ENCODE measurements around the gene ECE1.
"Not testable (repeated sequence)": the region's sequence is repeated elsewhere in the genome, so short reads cannot be mapped to it uniquely, and the experiment has no call there.

ECE1 gene

DNA sequence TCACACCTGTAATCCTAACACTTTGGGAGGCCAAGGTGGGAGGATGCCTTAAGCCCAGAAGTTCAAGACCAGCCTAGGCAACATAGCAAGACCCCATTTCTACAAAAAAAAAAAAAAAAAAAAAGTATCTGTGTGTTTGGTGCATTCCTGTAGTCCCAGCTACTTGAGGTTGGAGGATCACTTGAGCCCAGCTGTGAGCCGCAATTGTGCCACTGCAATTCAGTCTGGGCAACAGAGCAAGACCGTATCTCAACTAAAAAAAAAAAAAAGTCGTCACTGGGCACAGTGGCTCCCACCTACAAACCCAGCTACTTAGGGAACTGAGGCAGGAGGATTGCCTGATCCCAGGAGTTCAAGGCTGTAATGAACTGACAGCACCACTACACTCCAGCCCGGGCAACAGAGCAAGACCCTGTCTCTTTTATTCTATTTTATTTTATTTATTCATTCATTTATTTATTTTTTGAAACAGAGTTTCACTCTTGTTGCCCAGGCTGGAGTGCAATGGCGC, 105.0 kb downstream of the ECE1 start:
- no peak for DNase-seq (ENCODE audit: low read depth in 2 of 2)

DNA sequence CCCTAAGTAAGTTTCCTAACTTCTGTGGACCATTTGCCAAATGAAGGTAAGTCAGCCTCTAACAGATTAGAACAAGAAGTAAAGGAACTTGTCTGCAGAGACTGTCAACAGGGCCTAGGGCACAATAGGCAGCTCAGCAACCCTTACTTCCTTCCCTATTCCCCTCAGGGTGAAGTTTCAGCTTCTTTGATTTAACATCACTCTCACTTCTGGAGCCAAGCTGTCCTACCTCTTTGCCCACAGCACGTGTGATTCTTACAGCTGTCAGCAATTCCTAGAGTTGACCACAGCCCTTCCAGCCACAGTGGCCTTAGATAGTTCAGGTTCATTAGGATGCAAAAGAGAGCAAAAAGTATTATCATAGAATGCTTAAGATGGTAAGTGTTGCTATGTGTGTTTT, 106.0 kb downstream of the ECE1 start:
- DNase-seq (ENCODE audit: low read depth in 2 of 2) = no peak

DNA sequence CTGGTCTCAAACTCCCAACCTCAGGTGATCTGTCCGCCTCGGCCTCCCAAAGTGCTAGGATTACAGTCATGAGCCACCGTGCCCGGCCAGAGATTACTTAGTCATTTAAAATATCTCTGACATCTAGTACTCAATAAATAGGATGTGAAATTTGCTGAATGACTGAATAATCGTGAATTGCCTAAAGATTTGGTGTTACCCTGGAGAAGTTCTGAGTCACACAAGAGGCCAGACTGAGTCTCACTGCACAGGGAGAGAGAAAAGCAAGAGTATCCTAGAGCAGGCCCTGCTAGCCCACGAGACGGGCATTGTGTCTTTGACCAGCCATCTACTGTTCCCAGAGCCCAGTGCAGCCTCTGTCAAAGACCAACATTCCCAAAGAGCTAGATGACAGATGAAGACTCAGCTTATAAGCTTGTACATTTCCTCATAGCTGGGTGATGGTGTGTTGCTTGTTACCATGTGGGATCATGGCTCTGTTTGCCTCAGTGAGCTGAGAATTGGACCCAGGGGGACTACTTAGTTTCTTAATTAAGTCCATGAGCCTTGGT, 108.0 kb downstream of the ECE1 start:
- no peak for DNase-seq (ENCODE audit: low read depth in 2 of 2)

DNA sequence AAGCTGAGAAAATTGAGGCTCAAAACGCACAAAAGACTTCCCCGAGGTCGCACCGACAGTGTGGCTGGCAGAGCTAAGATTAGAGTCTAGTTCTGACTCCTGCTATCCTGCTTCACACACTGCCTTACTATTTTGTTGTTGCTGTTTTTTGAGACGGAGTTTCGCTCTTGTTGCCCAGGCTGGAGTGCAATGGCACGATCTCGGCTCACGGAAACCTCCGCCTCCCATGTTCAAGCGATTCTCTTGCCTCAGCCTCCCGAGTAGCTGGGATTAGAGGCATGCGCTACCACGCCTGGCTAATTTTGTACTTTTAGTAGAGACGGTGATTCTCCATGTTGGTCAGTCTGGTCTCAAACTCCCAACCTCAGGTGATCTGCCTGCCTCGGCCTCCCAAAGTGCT, 112.0 kb downstream of the ECE1 start:
- not testable (repeated sequence) for DNase-seq (ENCODE audit: low read depth in 2 of 2)

DNA sequence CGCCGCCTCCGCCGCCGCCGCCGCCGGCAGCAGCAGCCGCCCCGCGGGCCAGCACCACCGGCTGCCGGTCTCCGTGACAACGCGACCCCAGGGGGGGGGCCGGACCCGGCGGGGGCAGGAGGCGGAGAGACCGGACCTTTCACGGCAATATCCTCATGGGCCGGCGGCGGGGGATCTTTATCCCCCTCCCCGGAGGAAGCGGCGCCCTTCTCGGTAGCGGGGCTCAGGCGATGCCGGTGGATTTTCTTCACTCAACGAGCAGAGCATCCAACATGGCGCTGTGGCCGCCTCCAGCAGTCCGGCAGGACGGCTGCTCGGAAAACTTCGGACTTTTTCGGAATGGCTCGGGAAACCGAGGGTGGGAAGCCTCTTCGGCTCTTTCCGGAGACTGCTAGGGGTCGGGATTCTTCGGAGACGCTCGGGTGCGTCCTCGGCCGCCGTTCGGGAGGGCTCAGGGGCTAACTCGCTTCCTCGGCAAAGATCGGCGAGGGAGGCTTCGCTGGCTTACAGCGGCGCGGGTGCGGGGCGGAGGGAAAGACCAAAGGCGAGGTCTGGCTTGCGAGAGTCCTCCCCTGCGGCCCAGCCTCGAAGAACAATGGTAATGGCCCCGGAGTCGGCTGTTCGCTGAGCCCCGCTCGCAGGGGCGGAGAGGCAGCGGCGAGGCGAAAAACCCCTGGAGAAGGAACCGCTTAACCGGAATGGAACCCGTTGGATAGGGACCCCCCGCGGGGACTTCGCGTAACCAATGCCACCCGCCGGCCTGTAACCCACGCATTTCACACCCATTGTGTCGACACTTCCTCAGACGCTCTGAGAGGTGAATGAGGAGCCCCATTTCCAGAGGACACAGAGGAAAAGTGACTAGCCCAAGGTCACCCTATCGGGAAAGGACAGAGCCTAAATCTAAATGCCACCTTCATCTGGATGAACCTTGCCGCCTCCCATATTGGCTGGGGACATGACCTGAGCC, 113.4 kb downstream of the ECE1 start, which contains the start of gene EIF4G3:
TSS of gene EIF4G3 (minus strand) at position 312 of the 970 bp plus-strand sequence. CDS start 174,155 bp downstream, outside the sequence.
- DNase-seq (ENCODE audit: low read depth in 2 of 2) = peak; percentile 100

DNA sequence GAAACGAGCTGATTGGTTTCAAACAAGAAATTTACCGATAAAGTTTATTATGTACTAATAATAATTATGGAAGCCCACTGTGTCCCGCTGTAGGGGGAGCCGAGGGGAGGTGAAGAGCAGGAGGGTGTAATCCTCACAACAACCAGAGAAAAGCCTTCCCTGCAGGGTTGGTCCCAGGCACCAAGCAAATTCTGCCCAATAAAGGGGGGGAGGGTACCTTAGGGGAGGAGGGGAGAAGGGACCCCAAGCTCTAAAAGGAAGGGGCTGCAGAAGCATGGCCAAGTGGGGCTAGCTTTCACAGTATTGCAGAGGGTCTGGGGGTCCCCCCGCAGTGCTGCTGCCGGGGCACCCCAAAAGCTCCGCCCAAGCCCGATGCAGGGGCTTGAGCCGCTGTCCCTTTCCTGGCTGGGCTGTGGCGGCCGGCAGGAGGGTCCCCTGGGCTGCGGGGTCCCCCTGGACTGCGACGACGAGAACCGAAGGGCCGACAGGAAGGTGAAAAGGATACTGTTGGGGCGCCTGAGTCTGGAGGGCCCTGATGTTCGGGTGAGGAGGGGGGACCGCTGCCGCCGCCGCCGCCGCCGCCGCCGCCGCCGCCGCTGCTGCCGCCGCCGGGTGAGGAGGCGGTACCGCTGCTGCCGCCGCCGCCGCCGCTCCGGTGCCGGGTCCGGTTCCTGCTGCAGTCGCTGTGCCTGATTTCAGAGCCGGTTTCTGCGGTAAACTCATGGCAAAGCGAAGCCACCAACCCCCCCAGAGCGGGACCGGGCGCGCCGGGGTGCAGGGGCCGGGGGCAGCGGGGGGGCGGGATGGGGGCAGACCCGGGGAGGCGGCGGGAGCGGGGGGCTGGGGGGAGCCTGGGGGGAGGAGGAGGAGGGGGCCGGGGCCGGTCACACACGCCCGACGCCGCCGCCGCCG, 114.3 kb downstream of the ECE1 start:
- DNase-seq (ENCODE audit: low read depth in 2 of 2) = peak in 1 of 2 donors; percentile 10

DNA sequence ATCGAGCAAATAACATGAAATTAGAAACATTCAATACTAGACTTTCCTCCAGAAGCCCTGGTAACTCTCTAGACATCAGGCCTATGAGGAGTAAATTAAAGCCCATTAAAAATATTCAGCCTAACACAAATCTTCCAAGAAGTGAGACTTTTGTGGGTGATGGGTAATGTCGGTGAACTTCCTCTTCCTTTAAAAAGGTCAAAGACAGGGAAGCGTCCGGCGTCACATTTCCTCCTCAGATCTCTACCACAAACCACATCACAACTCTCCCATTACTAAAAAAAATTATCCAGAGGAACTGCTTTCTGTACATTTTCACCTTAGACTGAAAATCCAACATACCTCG, 115.0 kb downstream of the ECE1 start:
- DNase-seq (ENCODE audit: low read depth in 2 of 2) = no peak

DNA sequence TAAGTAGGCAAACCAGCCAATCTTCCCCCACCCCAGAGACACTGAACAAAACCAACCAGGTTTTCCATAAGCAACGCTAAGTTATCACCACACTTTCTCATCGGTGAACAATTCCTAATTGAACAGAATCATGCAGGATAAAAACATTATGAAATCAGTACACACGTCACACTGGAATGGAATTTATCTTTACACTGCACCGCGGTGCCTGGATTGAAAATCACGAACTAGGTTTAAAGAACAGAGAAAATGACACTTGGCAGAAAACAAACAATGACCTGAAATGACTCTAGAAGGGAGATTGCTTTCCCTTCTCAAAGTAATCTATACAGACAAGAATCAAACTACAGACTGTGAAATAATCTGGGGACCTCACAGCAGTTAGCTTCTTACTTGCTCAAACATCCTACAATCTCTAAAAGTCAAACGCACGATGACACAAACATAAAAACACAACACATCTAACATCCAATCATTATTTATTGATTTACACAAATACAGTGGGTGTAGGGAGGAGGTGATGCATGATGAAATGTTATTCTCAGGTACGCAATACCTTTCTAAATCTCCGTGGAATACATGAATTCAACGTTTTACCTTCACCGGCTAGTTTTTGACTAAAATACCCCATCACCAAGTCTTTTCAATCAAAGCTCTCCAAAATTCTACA, 115.5 kb downstream of the ECE1 start:
- no peak for DNase-seq (ENCODE audit: low read depth in 2 of 2)

DNA sequence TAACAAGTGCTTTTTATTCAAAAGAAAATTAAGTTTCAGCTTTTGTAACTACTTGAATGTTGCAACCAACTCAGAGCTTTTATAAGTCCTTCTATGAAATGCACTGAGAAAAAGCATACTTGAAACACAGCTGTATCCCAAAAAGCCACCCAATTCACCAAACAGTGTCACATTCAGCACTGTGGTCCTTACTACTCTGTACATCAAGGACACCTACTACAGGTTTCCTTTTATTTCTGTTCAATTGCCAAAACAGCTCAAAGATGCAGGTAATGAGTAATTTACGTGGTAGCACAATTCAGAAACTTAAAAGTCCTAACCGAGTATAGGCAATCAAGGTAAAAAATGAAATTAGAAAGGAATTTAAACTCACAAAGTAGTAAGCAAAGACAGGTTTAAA, 116.0 kb downstream of the ECE1 start:
- no peak for DNase-seq (ENCODE audit: low read depth in 2 of 2)

DNA sequence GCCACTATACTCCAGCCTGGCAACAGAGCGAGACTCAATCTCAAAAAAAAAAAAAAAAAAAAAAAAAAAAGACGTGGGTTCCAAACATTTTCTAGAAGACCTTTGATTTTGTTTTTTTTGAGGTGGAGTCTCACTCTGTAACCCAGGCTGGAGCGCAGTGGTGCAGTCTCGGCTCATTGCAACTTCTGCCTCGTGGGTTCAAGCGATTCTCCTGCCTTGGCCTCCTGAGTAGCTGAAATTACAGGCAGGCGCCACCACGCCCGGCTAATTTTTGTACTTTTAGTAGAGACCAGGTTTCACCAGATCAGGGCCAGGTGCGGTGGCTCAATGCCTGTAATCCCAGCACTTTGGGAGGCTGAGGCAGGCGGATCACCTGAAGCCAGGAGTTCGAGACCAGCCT, 117.2 kb downstream of the ECE1 start:
- DNase-seq (ENCODE audit: low read depth in 2 of 2) = not testable (repeated sequence)

DNA sequence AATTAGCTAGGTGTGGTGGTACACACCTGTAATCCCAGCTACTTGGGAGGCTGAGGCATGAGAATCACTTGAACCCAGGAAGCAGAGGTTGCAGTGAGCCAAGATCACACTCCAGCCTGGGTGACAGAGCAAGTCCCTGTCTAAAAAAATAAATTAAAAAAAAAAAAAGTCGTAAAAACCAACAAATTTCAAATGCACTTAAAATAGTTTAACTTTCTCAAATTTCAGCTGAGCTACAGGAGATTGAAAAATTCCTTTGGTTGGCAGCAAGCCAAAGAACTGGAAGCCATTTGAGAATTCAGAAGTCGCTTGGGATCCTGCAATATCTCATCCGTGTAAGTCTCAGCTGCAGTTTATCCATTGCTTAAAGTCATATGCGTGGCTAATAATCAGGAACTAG, 119.4 kb downstream of the ECE1 start:
- not testable (repeated sequence) for DNase-seq (ENCODE audit: low read depth in 2 of 2)

DNA sequence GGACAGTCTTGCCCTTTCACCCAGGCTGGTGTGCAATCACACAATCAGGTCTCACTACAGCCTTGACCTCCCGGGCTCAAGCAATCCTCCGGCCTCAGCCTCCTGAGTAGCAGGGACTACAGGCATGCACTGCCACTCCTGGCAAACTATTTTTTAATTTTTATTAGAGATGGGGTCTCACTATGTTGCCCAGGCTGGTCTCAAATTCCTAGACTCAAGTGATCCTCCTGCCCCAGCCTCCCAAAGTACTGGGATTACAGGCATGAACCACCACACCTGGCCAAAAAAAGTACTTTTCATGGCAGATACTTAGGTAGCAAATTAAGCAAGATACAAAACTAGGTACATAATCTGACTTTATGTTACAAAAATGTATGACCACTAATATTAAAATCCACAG, 121.8 kb downstream of the ECE1 start:
- no peak for DNase-seq (ENCODE audit: low read depth in 2 of 2)
